ENCODE data around the gene RDH8.

DNA sequence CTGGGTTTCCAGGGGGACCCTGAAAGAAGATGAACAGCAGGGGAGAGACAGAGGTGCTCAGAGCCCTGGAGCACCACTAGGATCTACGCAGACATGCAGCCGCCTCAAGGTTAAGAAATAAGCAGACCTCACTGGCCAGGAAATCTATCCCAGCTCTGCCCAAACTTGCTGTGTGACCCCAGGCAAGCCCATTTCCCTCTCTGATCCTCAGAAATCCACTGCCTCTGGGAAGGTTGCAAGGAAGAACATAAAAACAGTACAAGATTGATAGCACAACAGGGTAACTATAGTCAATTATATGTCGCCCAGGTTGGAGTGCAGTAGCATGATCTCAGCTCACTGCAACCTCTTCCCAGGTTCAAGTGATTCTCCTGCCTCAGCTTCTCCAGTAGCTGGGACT, 23.8 kb upstream of the RDH8 start:
- TF ChIP-seq MAX (IDR thresholded peaks at IDR 0.05; ENCODE audit: low read depth) (no peak), ZBTB33 (IDR thresholded peaks at IDR 0.05; ENCODE audit: borderline replicate concordance, low read depth) (no peak), FOXM1 (IDR thresholded peaks at IDR 0.05; ENCODE audit: low read depth) (no peak), CTCF (IDR thresholded peaks at IDR 0.05) (no peak), JUND (IDR thresholded peaks at IDR 0.05) (no peak), EZH2phosphoT487 (IDR thresholded peaks at IDR 0.05; ENCODE audit: borderline replicate concordance, low read depth) (no peak)

Data from SK-N-SH (cell line).